AG09319 (cell line): ENCODE results near the gene ATP1A2.

Experiments used
- DNase-seq: peaks from one replicate; pipeline ENCODE4 v3.0.0-alpha.2; 2010; ENCODE audit warnings: low read depth; ENCODE audit errors: extremely low read depth
- TF ChIP-seq, protein P1 (sequence below): IDR thresholded peaks from 2 replicates; pipeline ENCODE4 v1.5.1; 2011; ENCODE audit warnings: low read depth, mild to moderate bottlenecking, inconsistent platforms, low read length, moderate library complexity

ATP1A2 gene

DNA sequence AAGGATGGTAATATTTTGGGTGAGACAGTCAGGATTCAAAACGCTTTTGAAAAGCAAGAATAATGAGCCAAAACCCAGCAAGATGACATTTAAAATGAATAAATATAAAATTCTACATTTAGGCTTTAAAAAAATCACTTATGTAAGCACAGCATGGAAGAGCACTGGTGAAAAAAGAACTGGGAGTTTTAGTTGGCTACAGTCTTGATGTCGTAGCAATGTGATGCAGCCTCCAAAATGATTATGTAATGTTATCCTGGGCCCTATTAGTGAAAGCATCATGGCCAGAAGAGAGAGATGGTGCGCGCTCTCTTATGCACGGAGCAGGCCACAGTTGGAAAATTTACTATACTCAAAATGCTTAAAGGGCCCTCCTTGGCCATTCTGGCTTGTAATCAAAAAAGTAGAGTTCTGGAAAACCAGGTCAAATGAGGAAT lies 29.1 kb upstream of the ATP1A2 start:
- DNase-seq: no peak
- TF ChIP-seq, protein P1, sequence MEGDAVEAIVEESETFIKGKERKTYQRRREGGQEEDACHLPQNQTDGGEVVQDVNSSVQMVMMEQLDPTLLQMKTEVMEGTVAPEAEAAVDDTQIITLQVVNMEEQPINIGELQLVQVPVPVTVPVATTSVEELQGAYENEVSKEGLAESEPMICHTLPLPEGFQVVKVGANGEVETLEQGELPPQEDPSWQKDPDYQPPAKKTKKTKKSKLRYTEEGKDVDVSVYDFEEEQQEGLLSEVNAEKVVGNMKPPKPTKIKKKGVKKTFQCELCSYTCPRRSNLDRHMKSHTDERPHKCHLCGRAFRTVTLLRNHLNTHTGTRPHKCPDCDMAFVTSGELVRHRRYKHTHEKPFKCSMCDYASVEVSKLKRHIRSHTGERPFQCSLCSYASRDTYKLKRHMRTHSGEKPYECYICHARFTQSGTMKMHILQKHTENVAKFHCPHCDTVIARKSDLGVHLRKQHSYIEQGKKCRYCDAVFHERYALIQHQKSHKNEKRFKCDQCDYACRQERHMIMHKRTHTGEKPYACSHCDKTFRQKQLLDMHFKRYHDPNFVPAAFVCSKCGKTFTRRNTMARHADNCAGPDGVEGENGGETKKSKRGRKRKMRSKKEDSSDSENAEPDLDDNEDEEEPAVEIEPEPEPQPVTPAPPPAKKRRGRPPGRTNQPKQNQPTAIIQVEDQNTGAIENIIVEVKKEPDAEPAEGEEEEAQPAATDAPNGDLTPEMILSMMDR: no peak

DNA sequence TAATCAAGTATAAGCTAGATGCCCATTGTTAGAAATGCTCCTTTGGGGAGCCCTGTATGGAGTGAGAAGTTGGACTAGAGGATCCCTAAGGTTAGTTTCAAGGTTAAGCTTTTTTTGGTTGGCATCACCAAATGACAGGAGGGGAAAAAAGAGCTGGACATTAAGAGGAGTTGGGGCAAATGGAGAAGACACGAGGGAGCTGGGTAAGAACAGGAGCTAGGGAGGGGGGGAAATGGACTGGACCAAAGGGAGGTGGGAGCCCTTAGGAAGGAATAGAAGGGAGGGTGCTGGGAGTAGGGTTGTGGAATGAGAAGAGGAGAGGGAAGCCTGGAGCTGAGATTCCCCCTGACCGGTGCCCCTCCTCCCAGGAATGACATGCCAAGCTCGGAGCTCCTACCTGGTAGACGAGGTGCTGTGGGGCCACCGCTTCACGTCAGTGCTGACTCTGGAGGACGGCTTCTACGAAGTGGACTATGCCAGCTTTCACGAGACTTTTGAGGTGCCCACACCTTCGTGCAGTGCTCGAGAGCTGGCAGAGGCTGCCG lies 28.4 kb upstream of the ATP1A2 start:
- TF ChIP-seq, protein P1: no peak
- no peak for DNase-seq

DNA sequence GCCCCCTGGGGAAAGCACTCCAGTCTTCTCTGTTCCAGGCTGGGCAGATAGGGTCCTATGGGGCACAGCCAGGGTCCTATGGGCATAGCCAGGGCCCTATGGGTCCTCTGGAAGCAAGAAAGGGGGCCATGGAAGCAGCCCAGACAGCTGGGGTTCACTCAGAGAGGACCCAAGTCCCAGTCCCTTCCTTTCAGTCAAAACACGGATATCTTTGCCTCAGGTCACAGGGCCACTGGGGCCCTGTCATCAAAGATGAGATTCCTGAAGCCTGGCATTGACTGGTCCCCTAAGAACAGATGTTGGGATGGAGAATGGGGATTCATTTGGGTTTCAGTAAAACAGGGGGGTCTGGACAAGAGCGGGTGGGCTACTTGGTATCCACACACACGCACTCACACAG lies 25.7 kb upstream of the ATP1A2 start:
- no peak for DNase-seq
- TF ChIP-seq, protein P1: no peak

DNA sequence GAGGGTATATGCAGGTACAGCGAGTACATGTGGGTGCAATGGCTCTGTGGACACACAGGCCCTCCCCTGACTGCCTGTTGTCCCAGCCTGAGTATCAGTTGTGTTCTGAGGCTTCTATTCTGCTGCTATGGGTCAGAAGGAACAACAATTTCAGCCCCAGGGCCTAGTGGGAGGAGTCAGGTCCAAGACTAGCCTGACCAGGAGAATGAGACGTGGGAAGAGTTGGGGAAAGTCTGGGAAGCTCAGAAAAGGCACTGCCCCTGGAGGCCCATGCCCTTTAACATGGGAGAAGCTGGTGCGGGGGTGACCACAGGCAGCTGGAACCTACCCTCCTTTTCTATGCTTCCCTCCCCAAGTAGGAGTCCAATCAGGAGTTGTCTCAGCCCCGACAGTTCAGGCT lies 24.8 kb upstream of the ATP1A2 start:
- TF ChIP-seq, protein P1: no peak
- DNase-seq: no peak

DNA sequence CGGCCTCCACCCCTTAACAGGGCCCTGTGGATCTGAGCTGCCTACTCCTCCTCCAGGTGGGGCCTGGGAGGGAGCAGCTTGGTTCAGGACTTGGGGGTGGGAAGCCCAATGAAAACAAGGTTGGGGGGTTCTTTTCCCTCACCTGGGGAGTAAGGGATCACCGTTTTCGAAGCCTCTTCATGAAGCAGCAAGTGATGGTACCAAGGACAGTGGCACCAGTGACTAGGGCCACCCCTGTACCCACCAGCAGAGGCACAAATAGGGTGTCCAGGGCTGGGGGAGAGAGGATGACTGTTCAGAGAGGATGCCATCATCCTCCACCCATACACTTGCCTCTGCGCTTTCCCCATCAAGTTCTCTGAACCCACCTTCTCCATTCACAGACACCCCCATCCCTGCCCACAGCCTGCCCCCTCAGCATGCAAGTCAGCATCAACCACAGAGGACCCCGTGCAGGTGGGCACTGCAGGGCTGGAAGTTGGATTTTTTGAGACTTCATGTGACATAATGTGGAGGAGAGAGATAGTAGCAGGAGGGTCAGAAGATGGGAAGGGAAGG lies 23.8 kb upstream of the ATP1A2 start:
- TF ChIP-seq, protein P1: no peak

DNA sequence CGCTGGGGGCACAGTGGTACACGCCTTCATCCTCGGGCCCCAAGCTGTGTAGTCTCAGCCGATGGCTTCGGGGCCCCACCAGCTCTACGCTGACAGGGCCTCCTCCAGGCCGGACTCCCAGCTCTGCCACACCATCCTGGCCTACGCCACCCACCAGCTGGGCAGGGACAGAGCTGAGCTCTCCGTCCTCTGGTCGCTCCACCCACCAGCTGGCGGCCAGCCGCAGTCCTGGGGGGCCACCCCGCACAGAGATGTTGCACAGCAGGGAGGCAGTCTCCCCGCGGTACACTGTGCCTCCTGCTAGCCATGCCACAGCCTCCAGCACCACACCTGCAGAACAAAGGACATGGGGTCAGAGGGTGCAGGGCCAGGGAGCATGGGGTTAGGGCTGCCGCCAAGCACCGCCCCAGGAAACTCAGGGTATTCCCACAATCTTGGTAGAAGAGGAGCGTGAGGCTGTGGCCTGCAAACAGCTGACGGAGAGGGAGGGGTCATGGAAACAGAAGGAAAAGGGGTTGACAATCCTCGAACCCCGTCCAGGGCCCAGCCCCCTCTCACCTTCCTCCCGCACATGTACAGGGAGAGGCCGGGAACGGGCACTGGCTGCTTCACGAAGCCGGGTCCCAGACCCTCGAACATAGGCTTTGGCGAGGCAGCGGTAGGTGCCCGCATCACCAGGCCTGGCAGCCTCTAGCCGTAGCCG lies 23.0 kb upstream of the ATP1A2 start:
- TF ChIP-seq, protein P1: no peak
- no peak for DNase-seq

More for the DNA sequence above, 23.8 kb upstream of the ATP1A2 start:
- no peak for DNase-seq

DNA sequence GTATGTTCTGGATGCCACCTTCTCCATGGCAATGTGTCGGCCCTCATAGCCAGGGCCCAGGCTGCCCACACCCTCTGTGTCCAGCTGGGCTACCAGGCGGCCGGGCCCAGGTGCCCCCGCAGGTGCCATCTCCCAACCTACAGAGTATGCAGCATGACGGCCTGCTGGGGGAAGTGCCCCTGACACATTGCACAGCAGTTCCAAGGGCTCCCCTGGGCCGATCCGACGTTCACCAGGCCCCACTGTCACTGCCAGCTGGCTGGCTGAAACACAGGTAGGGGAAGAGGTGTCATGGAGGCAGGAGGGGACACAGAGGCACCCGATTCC lies 22.5 kb upstream of the ATP1A2 start:
- DNase-seq: no peak
- TF ChIP-seq, protein P1: no peak
